Measurements from ENCODE around the gene SPATA17.

DNA sequence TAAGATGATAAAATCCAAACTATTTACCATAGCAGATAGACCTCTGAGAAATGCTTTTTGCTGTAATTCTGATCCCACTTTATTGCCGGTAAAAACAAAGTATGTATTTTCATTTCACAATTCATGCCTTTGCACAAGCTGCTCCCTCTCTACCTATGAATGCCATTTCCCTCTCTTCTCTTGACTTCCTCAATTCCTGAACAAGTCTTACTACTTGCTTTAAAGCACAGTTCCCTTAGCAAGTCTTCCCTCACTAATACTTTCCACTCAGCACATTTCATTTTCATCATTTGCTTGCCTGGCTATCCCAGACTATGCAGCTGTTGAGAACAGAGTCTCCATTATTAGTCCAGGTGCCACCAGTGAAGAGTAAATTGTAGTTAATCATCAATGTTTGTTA, 14.0 kb upstream of the SPATA17 start:
- TF ChIP-seq, protein P1, sequence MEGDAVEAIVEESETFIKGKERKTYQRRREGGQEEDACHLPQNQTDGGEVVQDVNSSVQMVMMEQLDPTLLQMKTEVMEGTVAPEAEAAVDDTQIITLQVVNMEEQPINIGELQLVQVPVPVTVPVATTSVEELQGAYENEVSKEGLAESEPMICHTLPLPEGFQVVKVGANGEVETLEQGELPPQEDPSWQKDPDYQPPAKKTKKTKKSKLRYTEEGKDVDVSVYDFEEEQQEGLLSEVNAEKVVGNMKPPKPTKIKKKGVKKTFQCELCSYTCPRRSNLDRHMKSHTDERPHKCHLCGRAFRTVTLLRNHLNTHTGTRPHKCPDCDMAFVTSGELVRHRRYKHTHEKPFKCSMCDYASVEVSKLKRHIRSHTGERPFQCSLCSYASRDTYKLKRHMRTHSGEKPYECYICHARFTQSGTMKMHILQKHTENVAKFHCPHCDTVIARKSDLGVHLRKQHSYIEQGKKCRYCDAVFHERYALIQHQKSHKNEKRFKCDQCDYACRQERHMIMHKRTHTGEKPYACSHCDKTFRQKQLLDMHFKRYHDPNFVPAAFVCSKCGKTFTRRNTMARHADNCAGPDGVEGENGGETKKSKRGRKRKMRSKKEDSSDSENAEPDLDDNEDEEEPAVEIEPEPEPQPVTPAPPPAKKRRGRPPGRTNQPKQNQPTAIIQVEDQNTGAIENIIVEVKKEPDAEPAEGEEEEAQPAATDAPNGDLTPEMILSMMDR (IDR thresholded peaks at IDR 0.05 in 8 of 11, conservative IDR thresholded peaks at IDR 0.05 in 3 of 11): no peak
- no peak for TF ChIP-seq POLR2AphosphoS5 (IDR thresholded peaks at IDR 0.05)
- TF ChIP-seq POLR2A (IDR thresholded peaks at IDR 0.05): no peak

All from spleen (tissue), 7 donors.